Caco-2 (cell line): ENCODE measurements around the gene PPP2R2D. TPM values are rescaled to one million over a fixed set of nuclear protein-coding genes. Genes with fewer than 3 reads are reported as not detected.

Experiments
- BruUV-seq: library from RNA; stranded (reverse); fragments of 400-500 nt; replicated peaks from 2 replicates; lab custom pipeline; 2021; lab: Mats Ljungman, UMichigan
- CTCF ChIA-PET: fragments of 300-600 bp; sonication (Branson Sonifier 250); formaldehyde crosslinking; loops from one replicate; lab custom pipeline; 2022; ENCODE audit warnings: antibody characterized with exemption; lab: Charles Lee
- POLR2A ChIA-PET: fragments of 300-600 bp; sonication (Branson Sonifier 250); formaldehyde crosslinking; loops from one replicate; lab custom pipeline; 2022; ENCODE audit warnings: antibody characterized with exemption; lab: Charles Lee
- DNase-seq, 2 experiments: peaks; one replicate each; pipeline versions ENCODE4 v3.0.0 to v3.0.0-alpha.2; 2020 to 2022
- H3K27me3 ChIP-seq: replicated peaks from 2 replicates; pipeline ENCODE4 v1.6.0; 2011; ENCODE audit warnings: low read length; ENCODE audit not compliant: control insufficient read depth, insufficient read depth
- H3K36me3 ChIP-seq: 2 replicates; pipeline ENCODE4 v1.5.1; 2011; ENCODE audit warnings: low read length; ENCODE audit not compliant: control insufficient read depth, insufficient read depth
- H3K4me1 ChIP-seq: fragments of 250-450 bp; sonication (Bioruptor Pico); 2 replicates; pipeline ENCODE4 v1.5.1; 2020; ENCODE audit warnings: mild to moderate bottlenecking
- H3K4me3 ChIP-seq: 2 replicates; pipeline ENCODE4 v1.5.1; 2011; ENCODE audit warnings: low read depth, mild to moderate bottlenecking, control low read depth, low read length
- H3K9me3 ChIP-seq: fragments of 250-450 bp; sonication (Bioruptor Pico); 2 replicates; pipeline ENCODE4 v1.5.1; 2020; ENCODE audit warnings: mild to moderate bottlenecking, moderate library complexity
- H3K27ac Mint-ChIP-seq: one replicate; pipeline ENCODE4 v1.8.0; 2022; ENCODE audit warnings: mixed read lengths; ENCODE audit not compliant: unreplicated experiment
- H3K27me3 Mint-ChIP-seq: one replicate; pipeline ENCODE4 v1.8.0; 2022; ENCODE audit warnings: mixed read lengths; ENCODE audit not compliant: insufficient read depth, unreplicated experiment
- H3K36me3 Mint-ChIP-seq: one replicate; pipeline ENCODE4 v1.8.0; 2022; ENCODE audit warnings: mild to moderate bottlenecking, mixed read lengths; ENCODE audit not compliant: insufficient read depth, unreplicated experiment
- H3K4me1 Mint-ChIP-seq: one replicate; pipeline ENCODE4 v1.8.0; 2022; ENCODE audit warnings: low read depth, mixed read lengths; ENCODE audit not compliant: unreplicated experiment
- H3K4me3 Mint-ChIP-seq: one replicate; pipeline ENCODE4 v1.8.0; 2022; ENCODE audit warnings: mild to moderate bottlenecking, moderate library complexity, mixed read lengths; ENCODE audit not compliant: unreplicated experiment
- H3K9me3 Mint-ChIP-seq: one replicate; pipeline ENCODE4 v1.8.0; 2022; ENCODE audit warnings: mixed read lengths; ENCODE audit not compliant: unreplicated experiment
- intact Hi-C: fragments of 100-400 bp; cut with micrococcal nuclease; formaldehyde crosslinking; loops from one replicate; pipeline ENCODE4 v1.10.0; 2022; ENCODE audit not compliant: unreplicated experiment
- total RNA-seq: library from RNA; stranded (reverse); gene quantifications from 2 replicates; pipeline ENCODE4 v1.2.3, GENCODE V29; 2022
- TF ChIP-seq, protein P1 (sequence below), 2 experiments: fragments of 200-600 bp in 1 of 2; IDR thresholded peaks; 1 replicate in 1 of 2; 2 replicates in 1 of 2; pipeline versions ENCODE4 v1.5.1 to v1.8.0; 2011 to 2022; ENCODE audit warnings: antibody characterized with exemption in 1 of 2, control low read depth in 1 of 2, inconsistent platforms in 1 of 2, low read depth in 1 of 2, low read length in 1 of 2, mild to moderate bottlenecking in 1 of 2, moderate library complexity in 1 of 2; ENCODE audit not compliant: insufficient read depth in 1 of 2, severe bottlenecking in 1 of 2, unreplicated experiment in 1 of 2

PPP2R2D gene
- total RNA-seq, 1 experiment from 2014 or later, result 34.4 TPM

DNA sequence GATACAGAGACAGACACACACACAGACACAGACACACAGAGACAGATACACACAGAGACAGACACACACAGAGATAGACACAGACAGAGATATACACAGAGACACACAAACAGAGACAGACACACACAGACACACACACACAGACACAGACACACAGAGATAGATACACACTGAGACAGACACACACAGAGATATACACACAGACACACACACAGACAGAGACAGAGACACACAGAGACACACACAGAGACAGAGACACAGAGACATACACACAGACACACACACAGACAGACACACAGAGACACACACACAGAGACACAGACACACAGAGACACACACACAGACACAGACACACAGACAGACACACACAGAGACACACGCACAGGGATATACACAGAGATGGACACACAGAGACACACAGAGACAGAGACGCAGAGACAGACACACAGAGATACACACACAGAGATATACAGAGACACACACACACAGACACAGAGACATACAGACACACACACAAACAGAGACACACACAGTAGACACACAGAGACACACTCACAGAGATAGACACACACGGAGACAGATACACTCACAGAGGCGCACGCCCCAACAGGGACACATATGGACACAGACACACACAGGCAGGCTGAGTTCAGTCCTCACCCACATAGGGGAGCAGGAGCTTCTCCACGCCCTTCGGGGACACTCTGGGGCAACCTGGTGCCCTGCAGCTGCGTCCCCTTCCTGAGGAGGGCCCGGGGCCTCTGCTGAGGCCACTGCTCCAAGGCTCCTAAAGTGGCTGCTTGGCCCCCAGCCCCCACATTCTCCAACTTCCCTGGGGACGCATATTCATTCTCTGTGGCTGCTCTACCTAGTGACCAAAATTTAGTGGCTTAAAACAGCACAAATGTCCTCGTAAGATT lies 10.3 kb upstream of the PPP2R2D start:
- BruUV-seq, result no TSS peak
- Mint-ChIP-seq H3K4me3 (no peak overlapping the region), H3K4me1 (no peaks in the 10 kb centered on the region), H3K36me3 (no peaks in the 10 kb centered on the region), H3K27ac (no peak overlapping the region), H3K9me3 (no peaks in the 10 kb centered on the region), H3K27me3 (no peaks in the 10 kb centered on the region)
- no peak for DNase-seq
- ChIA-PET CTCF (no interaction called here), POLR2A (no interaction called here)
- Histone ChIP-seq H3K4me1 (0 out of 2 replicates have a peak, but pooled peaks cover 5% of the 10 kb centered on the region), H3K36me3 (no peaks in the 10 kb centered on the region), H3K9me3 (no peaks in the 10 kb centered on the region), H3K4me3 (no peak overlapping the region), H3K27me3 (no peaks in the 10 kb centered on the region)
- intact Hi-C loops, result no loop called here
- TF ChIP-seq, protein P1, sequence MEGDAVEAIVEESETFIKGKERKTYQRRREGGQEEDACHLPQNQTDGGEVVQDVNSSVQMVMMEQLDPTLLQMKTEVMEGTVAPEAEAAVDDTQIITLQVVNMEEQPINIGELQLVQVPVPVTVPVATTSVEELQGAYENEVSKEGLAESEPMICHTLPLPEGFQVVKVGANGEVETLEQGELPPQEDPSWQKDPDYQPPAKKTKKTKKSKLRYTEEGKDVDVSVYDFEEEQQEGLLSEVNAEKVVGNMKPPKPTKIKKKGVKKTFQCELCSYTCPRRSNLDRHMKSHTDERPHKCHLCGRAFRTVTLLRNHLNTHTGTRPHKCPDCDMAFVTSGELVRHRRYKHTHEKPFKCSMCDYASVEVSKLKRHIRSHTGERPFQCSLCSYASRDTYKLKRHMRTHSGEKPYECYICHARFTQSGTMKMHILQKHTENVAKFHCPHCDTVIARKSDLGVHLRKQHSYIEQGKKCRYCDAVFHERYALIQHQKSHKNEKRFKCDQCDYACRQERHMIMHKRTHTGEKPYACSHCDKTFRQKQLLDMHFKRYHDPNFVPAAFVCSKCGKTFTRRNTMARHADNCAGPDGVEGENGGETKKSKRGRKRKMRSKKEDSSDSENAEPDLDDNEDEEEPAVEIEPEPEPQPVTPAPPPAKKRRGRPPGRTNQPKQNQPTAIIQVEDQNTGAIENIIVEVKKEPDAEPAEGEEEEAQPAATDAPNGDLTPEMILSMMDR (IDR thresholded peaks at IDR 0.05; ENCODE audit: insufficient read depth in 1 of 2, low read depth in 1 of 2, low read length in 1 of 2, severe bottlenecking in 1 of 2, unreplicated experiment in 1 of 2), result no peak

DNA sequence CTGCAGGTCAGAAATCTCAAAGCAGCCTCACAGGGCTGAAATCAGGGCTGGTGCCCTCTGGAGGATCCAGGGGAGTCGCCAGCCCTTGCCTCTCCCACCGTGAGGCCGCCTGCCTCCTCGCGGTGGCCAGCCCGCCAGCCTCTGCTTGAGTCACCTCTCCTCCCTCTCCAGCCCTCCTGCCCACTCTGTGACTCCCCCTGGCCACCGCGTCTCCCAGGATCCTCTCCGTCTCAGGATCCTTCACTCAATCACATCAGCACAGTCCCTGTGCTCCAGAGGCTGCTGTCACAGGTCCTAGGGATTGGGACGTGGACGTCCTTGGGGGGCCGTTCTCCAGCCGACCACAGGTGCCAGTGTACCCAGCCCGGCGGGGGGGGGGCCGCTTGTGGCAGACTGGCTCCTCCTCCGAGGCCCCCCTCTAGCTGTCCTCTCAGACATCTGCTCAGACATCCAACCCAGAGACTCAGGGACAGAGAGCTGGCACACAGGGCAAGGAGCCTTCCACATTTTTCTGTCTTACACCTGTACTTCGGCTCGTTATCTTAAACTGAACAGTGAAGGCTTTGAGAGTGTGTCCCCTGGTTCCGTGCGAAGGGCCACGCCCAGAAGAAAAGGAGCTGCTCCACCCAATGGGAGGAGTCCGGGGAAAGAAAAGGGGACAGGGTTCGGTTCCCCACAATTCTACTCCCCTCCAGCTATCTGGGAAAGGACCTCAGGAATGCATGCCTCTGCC lies 9.4 kb upstream of the PPP2R2D start:
- H3K4me3 ChIP-seq, result no peak overlapping the region
- no TSS peak for BruUV-seq
- no peaks in the 10 kb centered on the region for H3K27me3 Mint-ChIP-seq
- H3K36me3 Mint-ChIP-seq, result no peaks in the 10 kb centered on the region
- no peaks in the 10 kb centered on the region for H3K27me3 ChIP-seq
- H3K27ac Mint-ChIP-seq, result no peak overlapping the region
- H3K9me3 ChIP-seq, result no peaks in the 10 kb centered on the region
- no peak overlapping the region for H3K4me3 Mint-ChIP-seq
- intact Hi-C loops, result no loop called here
- no peaks in the 10 kb centered on the region for H3K4me1 Mint-ChIP-seq
- DNase-seq, result peak in 1 of 2 experiments; percentile 32
- H3K4me1 ChIP-seq, result 0 out of 2 replicates have a peak, but pooled peaks cover 5% of the 10 kb centered on the region
- TF ChIP-seq, protein P1 (IDR thresholded peaks at IDR 0.05; ENCODE audit: insufficient read depth in 1 of 2, low read depth in 1 of 2, low read length in 1 of 2, severe bottlenecking in 1 of 2, unreplicated experiment in 1 of 2), result no peak
- CTCF ChIA-PET, result no interaction called here
- POLR2A ChIA-PET, result no interaction called here
- H3K36me3 ChIP-seq, result no peaks in the 10 kb centered on the region
- H3K9me3 Mint-ChIP-seq, result no peaks in the 10 kb centered on the region
